Measurements from ENCODE around the gene LIN7A. TPM values are rescaled to one million over a fixed set of nuclear protein-coding genes. Genes with fewer than 3 reads are reported as not detected.

Gene LIN7A
- total RNA-seq, 1 donor from 2014 or later, result 0.68 TPM

- Mint-ChIP-seq H3K9me3 (no peaks in the 10 kb centered on the region), H3K27me3 (ENCODE audit: low read depth) (no peaks in the 10 kb centered on the region), H3K4me1 (ENCODE audit: low read depth) (no peaks in the 10 kb centered on the region), H3K4me3 (ENCODE audit: low read depth) (no peak overlapping the region), H3K27ac (no peak overlapping the region), H3K36me3 (ENCODE audit: low read depth) (no peaks in the 10 kb centered on the region)
- DNase-seq (ENCODE audit: low spot score), result no peak
- intact Hi-C loops (cut with micrococcal nuclease), result no loop called here
Observed at GRCh38 chr12:80749456-80749855, 188.3 kb downstream of the LIN7A start.

GRCh38 chr12:80747800-80748199, 189.9 kb downstream of the LIN7A start:
- intact Hi-C loops (cut with micrococcal nuclease), result no loop called here
- H3K36me3 Mint-ChIP-seq (ENCODE audit: low read depth), result no peaks in the 10 kb centered on the region

DNA sequence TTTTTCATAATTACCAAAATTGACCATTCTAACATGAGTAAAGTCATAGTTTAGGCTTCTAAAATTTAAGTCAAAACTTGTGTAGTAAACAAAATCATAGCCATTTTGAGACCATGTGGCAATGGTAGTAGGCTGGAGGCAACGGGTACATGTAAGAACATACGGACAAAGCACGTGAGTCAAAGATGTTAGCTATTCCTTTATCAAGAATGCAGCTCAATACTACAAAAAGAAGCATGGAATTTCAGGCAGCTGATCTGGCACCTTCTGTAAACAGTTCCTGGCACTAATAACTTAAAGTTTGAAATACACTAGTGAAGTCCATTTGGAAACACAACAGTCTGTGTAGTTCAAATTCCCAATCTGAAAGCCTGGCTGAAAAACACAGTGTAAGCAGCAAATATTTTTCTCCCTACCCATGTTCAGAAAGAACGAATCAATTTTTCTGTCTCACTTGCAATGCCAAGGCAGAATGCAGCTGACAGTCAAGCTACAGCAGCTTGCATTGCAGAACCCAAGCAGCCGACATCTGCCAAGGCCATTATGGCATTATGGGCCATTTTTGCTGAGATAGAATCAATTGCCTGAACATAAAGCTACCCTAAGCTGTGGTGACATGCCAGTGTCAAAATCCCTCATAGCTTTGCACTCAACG, 191.8 kb downstream of the LIN7A start:
- H3K9me3 Mint-ChIP-seq, result no peaks in the 10 kb centered on the region

More at GRCh38 chr12:80747800-80748199, 189.9 kb downstream of the LIN7A start:
- H3K9me3 Mint-ChIP-seq, result no peaks in the 10 kb centered on the region
- no peak overlapping the region for H3K4me3 Mint-ChIP-seq (ENCODE audit: low read depth)
- H3K27ac Mint-ChIP-seq, result no peak overlapping the region
- no peak for DNase-seq (ENCODE audit: low spot score)
- H3K4me1 Mint-ChIP-seq (ENCODE audit: low read depth), result no peaks in the 10 kb centered on the region
- no peaks in the 10 kb centered on the region for H3K27me3 Mint-ChIP-seq (ENCODE audit: low read depth)

More for the DNA sequence above, 191.8 kb downstream of the LIN7A start:
- Mint-ChIP-seq H3K4me1 (ENCODE audit: low read depth) (no peaks in the 10 kb centered on the region), H3K27ac (no peak overlapping the region), H3K4me3 (ENCODE audit: low read depth) (no peak overlapping the region), H3K36me3 (ENCODE audit: low read depth) (no peaks in the 10 kb centered on the region), H3K27me3 (ENCODE audit: low read depth) (no peaks in the 10 kb centered on the region)
- DNase-seq (ENCODE audit: low spot score), result no peak
- intact Hi-C loops (cut with micrococcal nuclease), result no loop called here

Other genes with a start within 250 kb of the LIN7A start
- not detected in 2 replicates for gene MYF6, start 230.3 kb downstream of the LIN7A start, total RNA-seq
- gene MYF5, start 221.0 kb downstream of the LIN7A start, total RNA-seq, result not detected in 2 replicates
- gene ACSS3, start 140.1 kb upstream of the LIN7A start, total RNA-seq, result not detected in 2 replicates